Measurements from ENCODE around the gene TMEM176A.

DNA sequence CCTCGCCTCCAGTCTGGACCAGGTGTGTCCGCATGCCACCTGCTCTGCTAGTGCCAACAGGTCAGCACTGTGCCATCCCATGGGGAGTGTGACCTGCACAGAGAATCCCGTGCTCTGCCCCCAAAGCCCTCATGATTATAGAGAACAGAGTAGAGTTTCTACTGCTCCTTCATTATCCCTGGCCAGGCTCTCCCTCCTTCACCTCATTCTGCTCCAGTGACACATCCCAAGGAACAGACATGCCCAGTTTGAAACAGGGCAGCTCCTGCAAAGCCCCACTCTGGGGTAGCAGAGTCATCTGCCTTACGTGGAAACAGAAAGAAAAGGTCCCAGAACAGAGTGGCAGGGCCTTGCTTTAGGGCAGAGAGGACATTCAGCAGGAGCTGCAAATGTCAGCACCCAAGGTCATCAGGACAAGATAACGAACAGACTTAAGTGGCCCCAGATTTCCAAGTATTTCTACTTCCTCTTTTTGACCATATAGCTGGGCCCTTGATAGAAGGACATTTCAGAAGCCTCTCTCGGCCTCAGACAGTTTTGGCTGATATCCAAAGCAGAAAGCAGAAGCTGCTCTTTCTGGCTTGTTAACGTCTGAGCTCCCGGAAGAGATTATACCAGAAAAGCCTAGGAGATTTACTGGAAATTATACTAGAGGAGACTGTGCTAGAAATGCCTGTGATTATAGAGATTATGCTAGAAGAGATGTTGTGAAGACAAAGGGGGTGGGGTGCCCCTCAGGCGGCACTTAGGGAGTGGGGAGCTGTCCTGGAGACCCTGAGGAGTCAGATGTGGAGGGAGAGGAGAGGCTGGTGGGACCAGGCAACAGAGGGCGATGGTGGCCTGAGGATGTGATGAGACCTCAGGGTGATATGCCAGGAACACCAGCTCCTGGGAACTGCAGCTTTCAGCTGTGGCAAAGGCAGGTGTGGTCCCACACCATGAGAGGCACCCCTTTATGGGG, 13.0 kb upstream of the TMEM176A start:
- TF ChIP-seq, protein P1, sequence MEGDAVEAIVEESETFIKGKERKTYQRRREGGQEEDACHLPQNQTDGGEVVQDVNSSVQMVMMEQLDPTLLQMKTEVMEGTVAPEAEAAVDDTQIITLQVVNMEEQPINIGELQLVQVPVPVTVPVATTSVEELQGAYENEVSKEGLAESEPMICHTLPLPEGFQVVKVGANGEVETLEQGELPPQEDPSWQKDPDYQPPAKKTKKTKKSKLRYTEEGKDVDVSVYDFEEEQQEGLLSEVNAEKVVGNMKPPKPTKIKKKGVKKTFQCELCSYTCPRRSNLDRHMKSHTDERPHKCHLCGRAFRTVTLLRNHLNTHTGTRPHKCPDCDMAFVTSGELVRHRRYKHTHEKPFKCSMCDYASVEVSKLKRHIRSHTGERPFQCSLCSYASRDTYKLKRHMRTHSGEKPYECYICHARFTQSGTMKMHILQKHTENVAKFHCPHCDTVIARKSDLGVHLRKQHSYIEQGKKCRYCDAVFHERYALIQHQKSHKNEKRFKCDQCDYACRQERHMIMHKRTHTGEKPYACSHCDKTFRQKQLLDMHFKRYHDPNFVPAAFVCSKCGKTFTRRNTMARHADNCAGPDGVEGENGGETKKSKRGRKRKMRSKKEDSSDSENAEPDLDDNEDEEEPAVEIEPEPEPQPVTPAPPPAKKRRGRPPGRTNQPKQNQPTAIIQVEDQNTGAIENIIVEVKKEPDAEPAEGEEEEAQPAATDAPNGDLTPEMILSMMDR (conservative IDR thresholded peaks at IDR 0.05) = no peak; the same call in 1 of the 2 replicates
- no peak for TF ChIP-seq ZFX (IDR thresholded peaks at IDR 0.05)

Measured in C4-2B (cell line).